Measurements from ENCODE around the gene NDUFAF2. TPM values are rescaled to one million over a fixed set of nuclear protein-coding genes. Genes with fewer than 3 reads are reported as not detected.

The NDUFAF2 gene
- total and polyA plus RNA-seq, 10 of the 15 experiments (the other 5 are each of a cell fraction or from before 2014, with no cell fraction given): 22.4 to 121 (median 65.3) TPM

GRCh38 chr5:60993875-60994571 lies 49.0 kb downstream of the NDUFAF2 start:
- no peak overlapping the region for H3K27ac ChIP-seq (ENCODE audit: control insufficient read depth, insufficient read depth)
- no peak for ATAC-seq
- no peaks in the 10 kb centered on the region for H3K79me2 ChIP-seq (ENCODE audit: control insufficient read depth, insufficient read depth, low read length)
- ChIA-PET SMC1A (ENCODE audit: uncharacterized antibody, unreplicated experiment) (no interaction called here), CTCF (no interaction called here), RAD21 (ENCODE audit: unreplicated experiment) (no interaction called here), POLR2A (no interaction called here)
- H2AFZ ChIP-seq (ENCODE audit: control insufficient read depth, low read depth, low read length): no peak overlapping the region
- no peak overlapping the region for H3K4me2 ChIP-seq (ENCODE audit: control insufficient read depth, insufficient read depth)
- TF ChIP-seq BCL11A (IDR thresholded peaks at IDR 0.05; ENCODE audit: low read depth, low read length) (no peak), ETV6 (conservative IDR thresholded peaks at IDR 0.05 in 1 of 2, IDR thresholded peaks at IDR 0.05 in 1 of 2; ENCODE audit: borderline replicate concordance in 1 of 2, low read depth in 1 of 2) (no peak)
- no peaks in the 10 kb centered on the region for H3K4me1 ChIP-seq (ENCODE audit: control insufficient read depth, insufficient read depth, low read length)
- intact Hi-C loops (cut with micrococcal nuclease; ENCODE audit: unreplicated experiment) (no loop called here), in situ Hi-C loops (cut with MboI) (no loop called here)
- no peaks in the 10 kb centered on the region for H3K36me3 ChIP-seq (ENCODE audit: control insufficient read depth in 2 of 2, insufficient read depth in 2 of 2, low read length in 1 of 2)
- H4K20me1 ChIP-seq (ENCODE audit: control insufficient read depth, insufficient read depth): no peaks in the 10 kb centered on the region
- H3K4me3 ChIP-seq: no peak overlapping the region
- 74% methylated on average over 11 of the region's 11 CpGs for WGBS (ENCODE audit: insufficient coverage, insufficient replicate concordance, low lambda C conversion rate, missing lambda C conversion rate)
- H3K27me3 ChIP-seq (replicated peaks in 1 of 2; ENCODE audit: control insufficient read depth in 2 of 2, insufficient read depth in 2 of 2, low read length in 1 of 2): no peaks in the 10 kb centered on the region
- BruUV-seq (replicated peaks): no TSS peak
- no peak for DNase-seq (ENCODE audit: low read depth, low spot score)
- no peak for FAIRE-seq
- H3K9me3 ChIP-seq (replicated peaks; ENCODE audit: control insufficient read depth, insufficient read depth, low read length): peaks cover 12% of the 10 kb centered on the region; the same call in 2 of the 3 replicates
- no peak overlapping the region for H3K9ac ChIP-seq (ENCODE audit: control insufficient read depth, insufficient read depth, low read length)

GRCh38 chr5:60996368-60996767 lies 51.4 kb downstream of the NDUFAF2 start:
- H3K4me3 ChIP-seq: no peak overlapping the region
- RAD21 ChIA-PET (ENCODE audit: unreplicated experiment): no interaction called here

More at GRCh38 chr5:60996368-60996767, 51.4 kb downstream of the NDUFAF2 start:
- DNase-seq (ENCODE audit: low read depth, low spot score) (no peak), ATAC-seq (no peak), FAIRE-seq (no peak)
- Histone ChIP-seq H3K79me2 (ENCODE audit: control insufficient read depth, insufficient read depth, low read length) (no peaks in the 10 kb centered on the region), H2AFZ (ENCODE audit: control insufficient read depth, low read depth, low read length) (no peak overlapping the region), H4K20me1 (ENCODE audit: control insufficient read depth, insufficient read depth) (no peaks in the 10 kb centered on the region), H3K36me3 (ENCODE audit: control insufficient read depth in 2 of 2, insufficient read depth in 2 of 2, low read length in 1 of 2) (no peaks in the 10 kb centered on the region), H3K4me1 (ENCODE audit: control insufficient read depth, insufficient read depth, low read length) (no peaks in the 10 kb centered on the region), H3K27ac (ENCODE audit: control insufficient read depth, insufficient read depth) (no peak overlapping the region), H3K4me2 (ENCODE audit: control insufficient read depth, insufficient read depth) (no peak overlapping the region), H3K9ac (ENCODE audit: control insufficient read depth, insufficient read depth, low read length) (no peak overlapping the region), H3K27me3 (replicated peaks in 1 of 2; ENCODE audit: control insufficient read depth in 2 of 2, insufficient read depth in 2 of 2, low read length in 1 of 2) (no peaks in the 10 kb centered on the region), H3K9me3 (replicated peaks; ENCODE audit: control insufficient read depth, insufficient read depth, low read length) (peaks cover 12% of the 10 kb centered on the region; the same call in 2 of the 3 replicates)
- intact Hi-C loops (cut with micrococcal nuclease; ENCODE audit: unreplicated experiment): no loop called here
- TF ChIP-seq KDM1A (IDR thresholded peaks at IDR 0.05; ENCODE audit: borderline replicate concordance) (no peak), ZNF384 (IDR thresholded peaks at IDR 0.05; ENCODE audit: borderline replicate concordance, low read depth, low read length) (no peak), ZBED1 (IDR thresholded peaks at IDR 0.05; ENCODE audit: borderline replicate concordance) (no peak), RAD51 (IDR thresholded peaks at IDR 0.05) (no peak), FOXM1 (IDR thresholded peaks at IDR 0.05; ENCODE audit: low read depth, low read length) (no peak), HDGF (IDR thresholded peaks at IDR 0.05) (no peak), PML (IDR thresholded peaks at IDR 0.05; ENCODE audit: low read length) (no peak)
- 60% methylated on average over 3 of the region's 3 CpGs for WGBS (ENCODE audit: insufficient coverage, insufficient replicate concordance, low lambda C conversion rate, missing lambda C conversion rate)
- ChIA-PET CTCF (no interaction called here), SMC1A (ENCODE audit: uncharacterized antibody, unreplicated experiment) (interaction anchor here (0.9 to 1.0 kb wide), 2 partner anchors 14 to 318 kb away, joined by 3 read pairs; no protein-coding TSS in a partner anchor), POLR2A (no interaction called here)
- BruUV-seq (replicated peaks): no TSS peak
- in situ Hi-C loops (cut with MboI): no loop called here
